Measurements from ENCODE around the gene CDIPT. TPM values are rescaled to one million over a fixed set of nuclear protein-coding genes. Genes with fewer than 3 reads are reported as not detected.

Gene CDIPT
- total and polyA plus RNA-seq, 2 of the 4 experiments (the other 2 are of a cell fraction): 47.1 to 100 TPM

DNA sequence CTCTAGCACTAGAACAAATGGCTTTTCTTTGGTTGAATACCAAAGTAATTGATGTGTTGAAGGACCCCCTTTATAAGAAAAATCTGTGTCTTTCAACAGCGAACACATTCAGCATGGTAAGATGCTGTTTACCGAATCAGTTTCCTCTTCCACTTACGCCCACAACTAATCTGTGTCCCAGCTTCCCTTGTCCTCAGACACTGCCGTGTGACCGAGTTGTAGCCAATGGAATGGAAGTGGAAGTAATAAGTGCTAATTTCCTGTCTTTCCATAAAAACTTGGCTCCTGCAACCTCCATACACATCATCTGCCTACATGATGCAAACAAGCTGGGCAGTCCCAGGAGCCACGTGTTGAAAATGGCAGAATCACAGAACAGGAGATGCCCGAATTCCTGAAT lies 10.4 kb downstream of the CDIPT start:
- H2AFZ ChIP-seq (replicated peaks; ENCODE audit: low read length, poor library complexity): peak overlapping the region; percentile 43
- H3K23ac ChIP-seq (ENCODE audit: low read depth, low read length): no peak overlapping the region
- no peak overlapping the region for H3K14ac ChIP-seq (replicated peaks; ENCODE audit: low read depth, low read length)
- in situ Hi-C loops (cut with MboI; ENCODE audit: low sequenced_read_pairs): no loop called here
- no peak overlapping the region for H3K9ac ChIP-seq (ENCODE audit: low read depth, low read length)
- no peak overlapping the region for H2BK5ac ChIP-seq (ENCODE audit: low read depth, low read length, poor library complexity, severe bottlenecking)
- CTCF ChIA-PET: no interaction called here
- H2BK20ac ChIP-seq (ENCODE audit: low read depth, low read length): no peak overlapping the region
- H4K91ac ChIP-seq (ENCODE audit: insufficient read depth, low read depth, low read length): no peak overlapping the region
- H3K4me1 ChIP-seq (ENCODE audit: control insufficient read depth, insufficient read depth, low read length): peaks cover 2% of the 10 kb centered on the region; the same call in 1 of the 2 replicates
- peaks cover 3% of the 10 kb centered on the region; the same call in 1 of the 2 replicates for H3K9me1 ChIP-seq (ENCODE audit: insufficient read depth, low read length)
- H3K79me1 ChIP-seq (ENCODE audit: low read depth in 1 of 2, low read length in 2 of 2): no peaks in the 10 kb centered on the region
- H4K20me1 ChIP-seq (ENCODE audit: insufficient read depth, low read length): no peaks in the 10 kb centered on the region
- TF ChIP-seq, protein P1, sequence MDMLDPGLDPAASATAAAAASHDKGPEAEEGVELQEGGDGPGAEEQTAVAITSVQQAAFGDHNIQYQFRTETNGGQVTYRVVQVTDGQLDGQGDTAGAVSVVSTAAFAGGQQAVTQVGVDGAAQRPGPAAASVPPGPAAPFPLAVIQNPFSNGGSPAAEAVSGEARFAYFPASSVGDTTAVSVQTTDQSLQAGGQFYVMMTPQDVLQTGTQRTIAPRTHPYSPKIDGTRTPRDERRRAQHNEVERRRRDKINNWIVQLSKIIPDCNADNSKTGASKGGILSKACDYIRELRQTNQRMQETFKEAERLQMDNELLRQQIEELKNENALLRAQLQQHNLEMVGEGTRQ (IDR thresholded peaks at IDR 0.05; ENCODE audit: low read depth, low read length): peak; percentile 89
- TF ChIP-seq ELK1 (IDR thresholded peaks at IDR 0.05; ENCODE audit: borderline replicate concordance, low read depth, low read length): no peak
- no peak overlapping the region for H2BK15ac ChIP-seq (ENCODE audit: low read depth, low read length)
- DNase-seq (peak; percentile 72), ATAC-seq (ENCODE audit: low read depth) (peak; percentile 5; the same call in 1 of the 2 replicates)
- BruUV-seq (replicated peaks): no TSS peak
- no peak overlapping the region for H3K4me3 ChIP-seq (ENCODE audit: insufficient read depth, low read depth, low read length)
- no peak overlapping the region for H3K18ac ChIP-seq (ENCODE audit: low read depth, low read length)
- H2AK5ac ChIP-seq (ENCODE audit: low read depth, low read length): no peak overlapping the region
- peaks cover 8% of the 10 kb centered on the region for H3K36me3 ChIP-seq (ENCODE audit: control insufficient read depth, insufficient read depth, low read length)
- no peak overlapping the region for H2BK120ac ChIP-seq (ENCODE audit: low read depth, low read length)
- intact Hi-C loops (cut with micrococcal nuclease): no loop called here
- no CpG with 5 or more reads among the region's 7 CpGs for WGBS, 2 experiments (ENCODE audit: extremely low coverage in 2 of 2, insufficient read length in 1 of 2)
- H3K4me2 ChIP-seq (ENCODE audit: low read depth, low read length): no peak overlapping the region
- H3K27me3 ChIP-seq (ENCODE audit: control insufficient read depth, insufficient read depth, low read length): no peaks in the 10 kb centered on the region
- no peak overlapping the region for H4K5ac ChIP-seq (ENCODE audit: low read depth, low read length)
- H3K4ac ChIP-seq (ENCODE audit: low read depth, low read length): no peak overlapping the region
- H2AK9ac ChIP-seq (replicated peaks; ENCODE audit: low read depth, low read length, poor library complexity): peak overlapping the region; percentile 63
- H3K9me3 ChIP-seq (ENCODE audit: control insufficient read depth, insufficient read depth, low read length): no peaks in the 10 kb centered on the region
- H3K56ac ChIP-seq (ENCODE audit: extremely low read depth, insufficient read depth, low read length): no peak overlapping the region
- H3K27ac ChIP-seq (ENCODE audit: insufficient read depth, low read length): no peak overlapping the region
- dilution Hi-C loops (cut with HindIII; ENCODE audit: low sequenced_read_pairs, unreplicated experiment): no loop called here
- POLR2A ChIA-PET (ENCODE audit: unreplicated experiment): no interaction called here
- H4K8ac ChIP-seq (ENCODE audit: low read depth in 2 of 2, low read length in 2 of 2): peak overlapping the region in 1 of 2 experiments; percentile 60; a peak in 2 of 4 replicates

Data from IMR-90 (cell line).